KMS-11 (cell line): ENCODE data around the gene CHRNA10.

Experiments used
- H2AFZ ChIP-seq: fragments of 200-600 bp; sonication (generic); 2 replicates; pipeline ENCODE4 v1.6.1; 2016; ENCODE audit warnings: antibody characterized with exemption, mixed run types, low read depth
- H3K27ac ChIP-seq: fragments of 200-600 bp; sonication (generic); 2 replicates; pipeline ENCODE4 v1.6.1; 2016; ENCODE audit warnings: mild to moderate bottlenecking, mixed run types
- H3K27me3 ChIP-seq: fragments of 200-600 bp; sonication (generic); 2 replicates; pipeline ENCODE4 v1.6.1; 2017; ENCODE audit warnings: mild to moderate bottlenecking, low read depth, mixed run types, moderate library complexity; ENCODE audit not compliant: insufficient read depth
- H3K36me3 ChIP-seq: fragments of 200-600 bp; sonication (generic); 2 replicates; pipeline ENCODE4 v1.6.1; 2017; ENCODE audit warnings: mild to moderate bottlenecking, mixed run types; ENCODE audit not compliant: insufficient read depth
- H3K4me1 ChIP-seq: fragments of 200-600 bp; sonication (generic); 2 replicates; pipeline ENCODE4 v1.6.1; 2016; ENCODE audit warnings: mild to moderate bottlenecking, low read depth, mixed run types; ENCODE audit not compliant: poor library complexity, severe bottlenecking
- H3K4me2 ChIP-seq: fragments of 200-600 bp; sonication (generic); 2 replicates; pipeline ENCODE4 v1.7.0; 2016; ENCODE audit warnings: mild to moderate bottlenecking, mixed run types
- H3K4me3 ChIP-seq: fragments of 200-600 bp; sonication (generic); IDR thresholded peaks from 2 replicates; pipeline ENCODE4 v1.6.1; 2017; ENCODE audit warnings: low read depth, low read length, mixed read lengths; ENCODE audit not compliant: insufficient read depth
- H3K79me2 ChIP-seq: fragments of 200-600 bp; sonication (generic); 2 replicates; pipeline ENCODE4 v1.6.1; 2016; ENCODE audit warnings: low read depth, mixed run types; ENCODE audit not compliant: insufficient read depth
- H3K9ac ChIP-seq: fragments of 200-600 bp; sonication (generic); 2 replicates; pipeline ENCODE4 v1.6.1; 2016; ENCODE audit warnings: mild to moderate bottlenecking, mixed run types
- H4K20me1 ChIP-seq: fragments of 200-600 bp; sonication (generic); 2 replicates; pipeline ENCODE4 v1.6.1; 2016; ENCODE audit warnings: mild to moderate bottlenecking, mixed run types; ENCODE audit not compliant: insufficient read depth
- CTCF ChIP-seq: fragments of 200-600 bp; sonication (generic); conservative IDR thresholded peaks from 2 replicates; pipeline ENCODE4 v1.6.1; 2017; ENCODE audit warnings: low read depth, mild to moderate bottlenecking, antibody characterized with exemption, low read length, moderate library complexity, mixed read lengths

Gene CHRNA10

GRCh38 chr11:3635641-3636375 is 35.4 kb downstream of the CHRNA10 start:
- no peak for TF ChIP-seq CTCF
- no peak overlapping the region for H3K4me2 ChIP-seq
- no peaks in the 10 kb centered on the region for H3K36me3 ChIP-seq
- no peak overlapping the region for H2AFZ ChIP-seq
- H3K27me3 ChIP-seq, result no peaks in the 10 kb centered on the region
- no peak overlapping the region for H3K4me3 ChIP-seq
- H3K9ac ChIP-seq, result no peak overlapping the region
- no peaks in the 10 kb centered on the region for H4K20me1 ChIP-seq
- no peak overlapping the region for H3K27ac ChIP-seq
- H3K79me2 ChIP-seq, result no peaks in the 10 kb centered on the region
- no peaks in the 10 kb centered on the region for H3K4me1 ChIP-seq

- H3K27ac ChIP-seq, result no peak overlapping the region
- TF ChIP-seq CTCF, result no peak
- H3K9ac ChIP-seq, result no peak overlapping the region
- H3K4me2 ChIP-seq, result no peak overlapping the region
- H3K27me3 ChIP-seq, result no peaks in the 10 kb centered on the region
- H3K4me3 ChIP-seq, result no peak overlapping the region
- no peaks in the 10 kb centered on the region for H3K36me3 ChIP-seq
- no peaks in the 10 kb centered on the region for H4K20me1 ChIP-seq
- no peaks in the 10 kb centered on the region for H3K4me1 ChIP-seq
- H2AFZ ChIP-seq, result no peak overlapping the region
- H3K79me2 ChIP-seq, result no peaks in the 10 kb centered on the region
These were observed 39.0 kb downstream of the CHRNA10 start for GRCh38 chr11:3632070-3632660.

GRCh38 chr11:3631331-3631730 is 39.9 kb downstream of the CHRNA10 start:
- Histone ChIP-seq H3K4me1 (no peaks in the 10 kb centered on the region), H3K36me3 (no peaks in the 10 kb centered on the region), H3K4me2 (no peak overlapping the region), H3K79me2 (no peaks in the 10 kb centered on the region), H3K9ac (no peak overlapping the region), H3K4me3 (no peak overlapping the region), H3K27me3 (no peaks in the 10 kb centered on the region), H4K20me1 (no peaks in the 10 kb centered on the region), H2AFZ (no peak overlapping the region), H3K27ac (no peak overlapping the region)
- TF ChIP-seq CTCF, result no peak

- Histone ChIP-seq H3K4me3 (no peak overlapping the region), H3K79me2 (no peaks in the 10 kb centered on the region), H2AFZ (no peak overlapping the region), H3K27ac (no peak overlapping the region), H3K4me2 (no peak overlapping the region), H3K4me1 (no peaks in the 10 kb centered on the region), H3K27me3 (no peaks in the 10 kb centered on the region), H3K9ac (no peak overlapping the region), H4K20me1 (no peaks in the 10 kb centered on the region), H3K36me3 (no peaks in the 10 kb centered on the region)
- no peak for TF ChIP-seq CTCF
These were observed 43.9 kb downstream of the CHRNA10 start for GRCh38 chr11:3627291-3627690.
